ENCODE results near the gene CDH2. TPM values are rescaled to one million over a fixed set of nuclear protein-coding genes. Genes with fewer than 3 reads are reported as not detected.

The CDH2 gene
- total and polyA plus RNA-seq, 4 donors = 0.14 to 5.0 (median 0.87) TPM

DNA sequence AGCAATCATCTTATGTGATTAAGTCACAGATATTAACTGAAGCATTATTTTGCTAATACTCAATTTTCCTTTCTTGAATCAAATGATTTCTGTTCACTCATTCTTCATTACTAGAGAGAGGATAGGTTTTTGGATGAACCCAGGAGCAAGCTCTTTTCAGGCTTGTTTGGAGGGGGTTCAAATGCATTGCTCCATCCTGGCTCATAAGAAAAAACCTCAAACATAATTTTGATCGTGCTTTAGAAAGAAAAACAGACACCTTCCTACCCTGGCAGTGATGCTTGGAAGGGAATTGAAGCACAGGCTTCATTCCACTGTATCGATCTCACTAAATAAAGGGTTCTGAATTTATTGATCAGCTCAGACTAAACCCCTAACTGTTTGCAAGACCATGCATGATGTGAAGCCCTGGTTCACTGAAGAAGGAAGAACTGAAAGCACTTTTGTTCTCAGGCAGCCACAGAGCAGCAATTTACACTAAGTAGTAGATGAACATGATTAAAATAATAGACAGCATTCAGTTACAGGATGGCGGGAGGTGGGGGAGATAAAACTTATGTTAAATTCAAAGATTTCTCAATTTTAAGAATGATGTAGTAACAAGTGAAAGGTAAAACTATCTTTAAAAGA, 53.4 kb downstream of the CDH2 start:
- TF ChIP-seq CTCF (IDR thresholded peaks at IDR 0.05; ENCODE audit: control extremely low read depth, extremely low read depth) = no peak
- Histone ChIP-seq H3K9me3 (ENCODE audit: control insufficient read depth in 4 of 4, insufficient read depth in 3 of 4, low read length in 3 of 4) (no peaks in the 10 kb centered on the region), H3K4me1 (ENCODE audit: control insufficient read depth in 5 of 5, insufficient read depth in 5 of 5, low read length in 5 of 5) (peaks cover 0 to 19% (median 0%) of the 10 kb centered on the region in 5 donors), H3K9ac (ENCODE audit: insufficient read depth in 1 of 2, low read length in 2 of 2) (no peak overlapping the region), H3K27me3 (ENCODE audit: control insufficient read depth in 3 of 3, insufficient read depth in 3 of 3, low read length in 2 of 3) (no peaks in the 10 kb centered on the region), H3K36me3 (ENCODE audit: control insufficient read depth in 4 of 4, insufficient read depth in 4 of 4, low read length in 4 of 4) (no peaks in the 10 kb centered on the region), H3K27ac (ENCODE audit: low read depth in 1 of 2, low read length in 1 of 2) (no peak overlapping the region), H3K4me3 (no peak overlapping the region)
- no peak for DNase-seq
- no peak for ATAC-seq (ENCODE audit: insufficient read depth, low FRiP score)
- WGBS, 2 donors = 81 to 87% methylated on average over 3 of the region's 3 CpGs

GRCh38 chr18:28120828-28121515, 56.0 kb downstream of the CDH2 start:
- H3K27ac ChIP-seq (ENCODE audit: low read depth in 1 of 2, low read length in 1 of 2) = peak overlapping the region in 1 of 2 donors; percentile 56
- ATAC-seq (ENCODE audit: insufficient read depth, low FRiP score) = no peak
- peaks cover 0 to 20% (median 0%) of the 10 kb centered on the region in 5 donors for H3K4me1 ChIP-seq (ENCODE audit: control insufficient read depth in 5 of 5, insufficient read depth in 5 of 5, low read length in 5 of 5)
- no peaks in the 10 kb centered on the region for H3K27me3 ChIP-seq (ENCODE audit: control insufficient read depth in 3 of 3, insufficient read depth in 3 of 3, low read length in 2 of 3)
- WGBS, 2 donors = 96 to 97% methylated on average over 2 of the region's 2 CpGs
- H3K9ac ChIP-seq (ENCODE audit: insufficient read depth in 1 of 2, low read length in 2 of 2) = no peak overlapping the region
- H3K36me3 ChIP-seq (ENCODE audit: control insufficient read depth in 4 of 4, insufficient read depth in 4 of 4, low read length in 4 of 4) = no peaks in the 10 kb centered on the region
- TF ChIP-seq CTCF (IDR thresholded peaks at IDR 0.05; ENCODE audit: control extremely low read depth, extremely low read depth) = no peak
- H3K4me3 ChIP-seq = no peak overlapping the region
- no peak for DNase-seq
- H3K9me3 ChIP-seq (ENCODE audit: control insufficient read depth in 4 of 4, insufficient read depth in 3 of 4, low read length in 3 of 4) = no peaks in the 10 kb centered on the region

GRCh38 chr18:28116461-28116860, 60.5 kb downstream of the CDH2 start:
- Histone ChIP-seq H3K9ac (ENCODE audit: insufficient read depth in 1 of 2, low read length in 2 of 2) (no peak overlapping the region), H3K9me3 (ENCODE audit: control insufficient read depth in 4 of 4, insufficient read depth in 3 of 4, low read length in 3 of 4) (no peaks in the 10 kb centered on the region), H3K4me1 (ENCODE audit: control insufficient read depth in 5 of 5, insufficient read depth in 5 of 5, low read length in 5 of 5) (peaks cover 0 to 11% (median 6%) of the 10 kb centered on the region in 5 donors), H3K4me3 (no peak overlapping the region), H3K36me3 (ENCODE audit: control insufficient read depth in 4 of 4, insufficient read depth in 4 of 4, low read length in 4 of 4) (no peaks in the 10 kb centered on the region), H3K27ac (ENCODE audit: low read depth in 1 of 2, low read length in 1 of 2) (peak overlapping the region in 1 of 2 donors; percentile 70), H3K27me3 (ENCODE audit: control insufficient read depth in 3 of 3, insufficient read depth in 3 of 3, low read length in 2 of 3) (no peaks in the 10 kb centered on the region)
- no peak for DNase-seq
- ATAC-seq (ENCODE audit: insufficient read depth, low FRiP score) = no peak
- TF ChIP-seq CTCF (IDR thresholded peaks at IDR 0.05; ENCODE audit: control extremely low read depth, extremely low read depth) = no peak
- 70 to 79% methylated on average over 1 of the region's 1 CpG for WGBS, 2 donors
